IMR-90 (cell line): ENCODE measurements around the gene FBXW4. TPM values are rescaled to one million over a fixed set of nuclear protein-coding genes. Genes with fewer than 3 reads are reported as not detected.

Source experiments
- ATAC-seq: fragments of 200-7000 bp; cut with Tn5 transposase; 2 replicates; pipeline ENCODE4 v1.9.1; 2020; ENCODE audit warnings: low read depth, mild to moderate bottlenecking, moderate library complexity
- BruUV-seq: library from RNA; stranded (reverse); fragments of 400-500 nt; replicated peaks from 2 replicates; lab custom pipeline; 2021; lab: Mats Ljungman, UMichigan
- CTCF ChIA-PET: fragments of 300-600 bp; formaldehyde crosslinking; extraction: SDS; loops from one replicate; lab custom pipeline; 2021; ENCODE audit warnings: antibody characterized with exemption; lab: Yijun Ruan, JAX
- POLR2A ChIA-PET: fragments of 300-600 bp; sonication (Branson Sonifier 250); formaldehyde crosslinking; loops from one replicate; lab custom pipeline; 2022; ENCODE audit warnings: antibody characterized with exemption; ENCODE audit not compliant: unreplicated experiment; lab: Charles Lee
- DNase-seq: peaks from one replicate; pipeline ENCODE4 v3.0.0; 2013
- H2AFZ ChIP-seq: replicated peaks from 2 replicates; pipeline ENCODE3; 2013; ENCODE audit warnings: low read length, mild to moderate bottlenecking; ENCODE audit not compliant: poor library complexity
- H2AK5ac ChIP-seq: 2 replicates; pipeline ENCODE4 v1.6.1; 2013; ENCODE audit warnings: low read depth, low read length, inconsistent platforms
- H2AK9ac ChIP-seq: replicated peaks from 2 replicates; pipeline ENCODE3; 2013; ENCODE audit warnings: mild to moderate bottlenecking, low read depth, low read length, moderate library complexity; ENCODE audit not compliant: poor library complexity
- H2BK120ac ChIP-seq: 2 replicates; pipeline ENCODE4 v1.6.1; 2013; ENCODE audit warnings: low read depth, low read length, inconsistent platforms
- H2BK15ac ChIP-seq: 3 replicates; pipeline ENCODE4 v1.6.1; 2013; ENCODE audit warnings: low read depth, low read length, inconsistent platforms
- H2BK20ac ChIP-seq: 2 replicates; pipeline ENCODE4 v1.6.1; 2013; ENCODE audit warnings: low read depth, mild to moderate bottlenecking, inconsistent platforms, low read length, moderate library complexity
- H2BK5ac ChIP-seq: 2 replicates; pipeline ENCODE4 v1.6.1; 2013; ENCODE audit warnings: mild to moderate bottlenecking, low read depth, low read length, inconsistent platforms; ENCODE audit not compliant: poor library complexity, severe bottlenecking
- H3K14ac ChIP-seq: replicated peaks from 2 replicates; pipeline ENCODE4 v1.6.1; 2013; ENCODE audit warnings: low read depth, low read length, inconsistent platforms
- H3K18ac ChIP-seq: 2 replicates; pipeline ENCODE4 v1.6.1; 2013; ENCODE audit warnings: low read depth, low read length, control low read depth
- H3K23ac ChIP-seq: 2 replicates; pipeline ENCODE4 v1.6.1; 2013; ENCODE audit warnings: low read depth, low read length, inconsistent platforms
- H3K27ac ChIP-seq: 2 replicates; pipeline ENCODE4 v1.5.1; 2013; ENCODE audit warnings: mild to moderate bottlenecking, control low read depth, low read length; ENCODE audit not compliant: insufficient read depth
- H3K27me3 ChIP-seq: 2 replicates; pipeline ENCODE4 v1.6.1; 2013; ENCODE audit warnings: low read length; ENCODE audit not compliant: control insufficient read depth, insufficient read depth
- H3K36me3 ChIP-seq: 2 replicates; pipeline ENCODE4 v1.6.1; 2013; ENCODE audit warnings: low read length, mixed read lengths; ENCODE audit not compliant: control insufficient read depth, insufficient read depth
- H3K4ac ChIP-seq: 2 replicates; pipeline ENCODE4 v1.6.1; 2013; ENCODE audit warnings: low read depth, low read length, inconsistent platforms
- H3K4me1 ChIP-seq: 2 replicates; pipeline ENCODE4 v1.6.1; 2013; ENCODE audit warnings: low read length, mixed read lengths; ENCODE audit not compliant: control insufficient read depth, insufficient read depth
- H3K4me2 ChIP-seq: 2 replicates; pipeline ENCODE4 v1.6.1; 2013; ENCODE audit warnings: low read depth, mild to moderate bottlenecking, control low read depth, low read length, moderate library complexity
- H3K4me3 ChIP-seq: 2 replicates; pipeline ENCODE4 v1.5.1; 2013; ENCODE audit warnings: low read depth, mild to moderate bottlenecking, control low read depth, low read length, moderate library complexity; ENCODE audit not compliant: insufficient read depth
- H3K56ac ChIP-seq: 2 replicates; pipeline ENCODE4 v1.6.1; 2013; ENCODE audit warnings: low read length, inconsistent platforms; ENCODE audit not compliant: insufficient read depth; ENCODE audit errors: extremely low read depth
- H3K79me1 ChIP-seq, 2 experiments: 2 replicates each; pipeline ENCODE4 v1.6.1; 2013; ENCODE audit warnings: low read length in 2 of 2, inconsistent platforms in 1 of 2, low read depth in 1 of 2
- H3K9ac ChIP-seq: 2 replicates; pipeline ENCODE4 v1.6.1; 2013; ENCODE audit warnings: low read depth, low read length, control low read depth
- H3K9me1 ChIP-seq: 2 replicates; pipeline ENCODE4 v1.6.1; 2013; ENCODE audit warnings: low read length, inconsistent platforms; ENCODE audit not compliant: insufficient read depth
- H3K9me3 ChIP-seq: 2 replicates; pipeline ENCODE4 v1.6.1; 2013; ENCODE audit warnings: low read length; ENCODE audit not compliant: control insufficient read depth, insufficient read depth
- H4K20me1 ChIP-seq: 2 replicates; pipeline ENCODE4 v1.6.1; 2013; ENCODE audit warnings: low read length, inconsistent platforms; ENCODE audit not compliant: insufficient read depth
- H4K5ac ChIP-seq: 2 replicates; pipeline ENCODE4 v1.6.1; 2013; ENCODE audit warnings: mild to moderate bottlenecking, low read depth, low read length, control low read depth
- H4K8ac ChIP-seq, 2 experiments: 2 replicates each; pipeline ENCODE4 v1.6.1; 2013; ENCODE audit warnings: low read depth in 2 of 2, low read length in 2 of 2, control low read depth in 1 of 2, inconsistent platforms in 1 of 2
- H4K91ac ChIP-seq: 2 replicates; pipeline ENCODE4 v1.6.1; 2013; ENCODE audit warnings: low read depth, low read length, inconsistent platforms; ENCODE audit not compliant: insufficient read depth
- BHLHE40 ChIP-seq: fragments of 150-350 bp; IDR thresholded peaks from 2 replicates; pipeline ENCODE4 v1.6.1; 2016; ENCODE audit warnings: mild to moderate bottlenecking, low read depth, low read length
- NFE2L2 ChIP-seq: fragments of 150-350 bp; IDR thresholded peaks from 2 replicates; pipeline ENCODE4 v1.6.1; 2016; ENCODE audit warnings: low read depth, mild to moderate bottlenecking, low read length
- RCOR1 ChIP-seq: IDR thresholded peaks from 2 replicates; pipeline ENCODE4 v1.6.1; 2012; ENCODE audit warnings: mild to moderate bottlenecking, low read length, improper control_type of control experiment; ENCODE audit not compliant: insufficient replicate concordance
- RFX5 ChIP-seq: IDR thresholded peaks from 2 replicates; pipeline ENCODE4 v1.8.0; 2012; ENCODE audit warnings: low read depth, mild to moderate bottlenecking, low read length, moderate library complexity
- WGBS, 2 experiments: methylation state at CpG; one replicate each; pipeline versions ENCODE4 v1.1.5 to v1.1.7; 2013; ENCODE audit warnings: missing lambda C conversion rate in 2 of 2; ENCODE audit not compliant: insufficient read length in 1 of 2; ENCODE audit errors: extremely low coverage in 2 of 2; 5-methylcytosine and 5-hydroxymethylcytosine counted together
- dilution Hi-C: fragments of 300-500 bp; cut with HindIII; formaldehyde crosslinking; loops from one replicate; pipeline ENCODE4 v1.14.3; 2018; ENCODE audit warnings: low sequenced_read_pairs; ENCODE audit not compliant: unreplicated experiment
- in situ Hi-C: fragments of 300-500 bp; cut with MboI; formaldehyde crosslinking; loops from 3 replicates; pipeline ENCODE4 v1.14.3; 2019; ENCODE audit warnings: low sequenced_read_pairs, inconsistent platforms, mixed read lengths
- intact Hi-C: fragments of 100-400 bp; cut with micrococcal nuclease; formaldehyde crosslinking; loops from 2 replicates; pipeline ENCODE4 v1.10.0; 2022
- polyA plus RNA-seq, 3 experiments: library from polyadenylated mRNA; depleted of rRNA; stranded (reverse); fragments of >200 nt; gene quantifications; 2 replicates each; pipeline ENCODE4 v1.2.3, GENCODE V29; 2012; ENCODE audit warnings: low replicate concordance in 1 of 3
- total RNA-seq: library from RNA; depleted of rRNA; stranded (reverse); fragments of >200 nt; gene quantifications from 2 replicates; pipeline ENCODE4 v1.2.3, GENCODE V29; 2012

FBXW4 gene
- total and polyA plus RNA-seq, 2 of the 4 experiments (the other 2 are of a cell fraction), result 19.3 to 26.7 TPM

GRCh38 chr10:101696632-101697031 lies 1.7 kb upstream of the FBXW4 start:
- no peak overlapping the region for H3K4me2 ChIP-seq
- intact Hi-C loops, result no loop called here

More at GRCh38 chr10:101696632-101697031, 1.7 kb upstream of the FBXW4 start:
- H3K27ac ChIP-seq, result no peak overlapping the region
- H3K14ac ChIP-seq, result no peak overlapping the region
- H3K18ac ChIP-seq, result no peak overlapping the region
- no peak for TF ChIP-seq RFX5
- TF ChIP-seq NFE2L2, result no peak
- TF ChIP-seq RCOR1, result no peak
- TF ChIP-seq BHLHE40, result no peak
- in situ Hi-C loops (no loop called here), dilution Hi-C loops (no loop called here)
- H2BK15ac ChIP-seq, result no peak overlapping the region
- no peak overlapping the region for H3K4ac ChIP-seq
- H2BK20ac ChIP-seq, result no peak overlapping the region
- H2AK9ac ChIP-seq, result no peak overlapping the region
- H3K23ac ChIP-seq, result no peak overlapping the region
- no peak overlapping the region for H2BK120ac ChIP-seq
- ChIA-PET CTCF (no interaction called here), POLR2A (no interaction called here)
- BruUV-seq, result TSS peak; percentile 48
- H3K9ac ChIP-seq, result no peak overlapping the region
- H2BK5ac ChIP-seq, result no peak overlapping the region
- H2AFZ ChIP-seq, result no peak overlapping the region
- H4K20me1 ChIP-seq, result no peaks in the 10 kb centered on the region
- no peak for DNase-seq
- no peaks in the 10 kb centered on the region for H3K9me3 ChIP-seq
- H4K5ac ChIP-seq, result no peak overlapping the region
- H2AK5ac ChIP-seq, result no peak overlapping the region
- H3K79me1 ChIP-seq, result peaks cover 15 to 35% of the 10 kb centered on the region in 2 experiments
- H3K36me3 ChIP-seq, result peaks cover 2% of the 10 kb centered on the region; the same call in 1 of the 2 replicates
- H3K9me1 ChIP-seq, result peaks cover 9% of the 10 kb centered on the region
- ATAC-seq, result no peak
- H4K91ac ChIP-seq, result no peak overlapping the region
- H3K27me3 ChIP-seq, result no peaks in the 10 kb centered on the region
- no CpG with 5 or more reads among the region's 3 CpGs for WGBS, 2 experiments
- no peak overlapping the region for H4K8ac ChIP-seq
- no peak overlapping the region for H3K56ac ChIP-seq
- H3K4me3 ChIP-seq, result no peak overlapping the region
- H3K4me1 ChIP-seq, result peaks cover 5% of the 10 kb centered on the region; the same call in 1 of the 2 replicates
